Upper lobe of left lung (tissue), 4 donors: Measurements from ENCODE around the gene UCP3.

Experiments
- CTCF ChIP-seq, 6 experiments: fragments of 450-650 bp in 4 of 6; fragments of 200-600 bp in 2 of 6; sonication (generic) in 2 of 6; IDR thresholded peaks; one replicate each; pipeline ENCODE4 v1.5.1; 2016 to 2019; ENCODE audit warnings: antibody characterized with exemption in 6 of 6
- EP300 ChIP-seq, 4 donors: sonication (generic); formaldehyde crosslinking; IDR thresholded peaks; one replicate each; pipeline ENCODE4 v1.5.1; 2017; ENCODE audit warnings: antibody characterized with exemption in 4 of 4, control low read depth in 2 of 4

- TF ChIP-seq CTCF (IDR thresholded peaks at IDR 0.05) (no peak), EP300 (IDR thresholded peaks at IDR 0.05) (no peak)
These were observed 16.7 kb upstream of the UCP3 start for GRCh38 chr11:74025467-74026166.
